ENCODE measurements around the gene CLDN4. TPM values are rescaled to one million over a fixed set of nuclear protein-coding genes. Genes with fewer than 3 reads are reported as not detected.
"Not testable (repeated sequence)": the region's sequence is repeated elsewhere in the genome, so short reads cannot be mapped to it uniquely, and the experiment has no call there.

The CLDN4 gene
- total RNA-seq, 1 experiment from 2014 or later = 32.0 TPM

DNA sequence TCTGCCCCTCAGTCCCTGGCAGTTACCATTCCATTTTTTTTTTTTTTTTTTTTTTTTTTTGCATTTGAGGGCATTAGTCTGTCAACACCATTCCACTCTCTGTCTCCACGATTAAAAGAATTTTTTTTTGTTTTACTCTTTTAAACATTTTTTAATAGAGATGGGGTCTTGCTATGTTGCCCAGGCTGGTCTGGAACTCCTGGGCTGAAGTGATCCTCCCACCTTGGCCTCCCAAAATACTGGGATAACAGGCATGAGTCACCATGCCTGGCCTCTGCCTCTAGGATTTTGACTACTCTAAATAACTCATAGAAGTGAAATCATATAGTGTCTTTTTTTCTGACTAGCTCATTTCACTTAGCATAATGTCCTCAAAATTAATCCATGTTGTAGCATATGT lies 44.2 kb upstream of the CLDN4 start:
- ChIA-PET CTCF (interaction anchor here (0.5 to 1.1 kb wide), 3 partner anchors 12 to 52 kb away, joined by 3 to 4 read pairs (median 4); no protein-coding TSS in a partner anchor), POLR2A (no interaction called here)
- H3K36me3 Mint-ChIP-seq = peaks cover 15% of the 10 kb centered on the region
- no peak overlapping the region for H3K27ac Mint-ChIP-seq
- ATAC-seq = no peak
- H3K4me1 Mint-ChIP-seq = no peaks in the 10 kb centered on the region
- TF ChIP-seq ZNF671 (CRISPR knock-in tag; IDR thresholded peaks at IDR 0.05) = no peak
- H3K27me3 Mint-ChIP-seq (ENCODE audit: low read depth) = no peaks in the 10 kb centered on the region; the same call in 1 of the 2 replicates
- H3K9me3 Mint-ChIP-seq = peaks cover 25% of the 10 kb centered on the region
- no peak overlapping the region for H3K4me3 Mint-ChIP-seq
- DNase-seq (ENCODE audit: low spot score) = no peak

DNA sequence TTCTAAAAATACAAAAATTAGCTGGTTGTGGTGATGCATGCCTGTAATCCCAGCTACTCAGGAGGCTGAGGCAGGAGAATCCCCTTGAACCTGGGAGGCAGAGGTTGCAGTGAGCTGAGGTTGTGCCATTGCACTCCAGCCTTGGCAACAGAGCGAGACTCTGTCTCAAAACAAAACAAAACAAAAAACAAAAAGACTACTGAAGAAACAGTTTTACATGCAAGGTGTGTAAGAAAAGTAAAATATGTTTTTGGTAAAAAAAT lies 43.1 kb upstream of the CLDN4 start:
- H3K4me3 Mint-ChIP-seq; H3K27me3 Mint-ChIP-seq (ENCODE audit: low read depth); H3K27ac Mint-ChIP-seq; POLR2A ChIA-PET; DNase-seq (ENCODE audit: low spot score); H3K4me1 Mint-ChIP-seq; ATAC-seq: not testable (repeated sequence)
- H3K36me3 Mint-ChIP-seq = peaks cover 15% of the 10 kb centered on the region
- peaks cover 23% of the 10 kb centered on the region for H3K9me3 Mint-ChIP-seq
- CTCF ChIA-PET = interaction anchor here (1.1 kb wide), 1 partner anchor 13 kb away, joined by 3 read pairs; no protein-coding TSS in a partner anchor

DNA sequence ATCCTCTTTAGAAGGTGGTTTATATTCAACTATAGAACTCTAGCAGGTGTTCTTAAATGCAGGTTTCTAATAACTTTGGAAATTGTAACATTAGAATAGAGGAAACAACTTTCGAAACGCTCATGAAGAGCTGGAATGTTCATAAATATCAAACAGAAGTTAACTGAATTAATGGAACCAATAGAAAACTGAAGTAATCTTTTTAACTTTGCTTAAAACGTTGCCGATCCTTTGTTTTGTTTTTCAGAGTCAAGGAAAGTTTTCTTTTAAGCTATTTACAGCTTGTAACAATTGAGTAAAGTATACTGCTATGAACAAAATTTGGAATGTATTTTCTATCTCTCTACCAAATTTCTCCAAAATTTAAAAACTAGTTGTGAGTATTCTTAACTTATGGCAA lies 41.7 kb upstream of the CLDN4 start:
- H3K4me1 Mint-ChIP-seq = no peaks in the 10 kb centered on the region
- ATAC-seq (no peak), DNase-seq (ENCODE audit: low spot score) (no peak)
- H3K27ac Mint-ChIP-seq = no peak overlapping the region
- no peaks in the 10 kb centered on the region; the same call in 1 of the 2 replicates for H3K27me3 Mint-ChIP-seq (ENCODE audit: low read depth)
- TF ChIP-seq FOXP1 (CRISPR knock-in tag; IDR thresholded peaks at IDR 0.05; ENCODE audit: borderline replicate concordance) (no peak), GTF2I (CRISPR knock-in tag; conservative IDR thresholded peaks at IDR 0.05) (no peak), NR2C2 (CRISPR knock-in tag; IDR thresholded peaks at IDR 0.05) (no peak), EMX1 (CRISPR knock-in tag; IDR thresholded peaks at IDR 0.05) (no peak), RORB (CRISPR knock-in tag; IDR thresholded peaks at IDR 0.05) (no peak), NFATC4 (CRISPR knock-in tag; IDR thresholded peaks at IDR 0.05) (no peak), IRF2 (CRISPR knock-in tag; IDR thresholded peaks at IDR 0.05; ENCODE audit: borderline replicate concordance, low read depth) (no peak), ZNF396 (CRISPR knock-in tag; IDR thresholded peaks at IDR 0.05; ENCODE audit: borderline replicate concordance) (no peak), MXD4 (CRISPR knock-in tag; IDR thresholded peaks at IDR 0.05; ENCODE audit: borderline replicate concordance) (no peak), FOXJ3 (CRISPR knock-in tag; IDR thresholded peaks at IDR 0.05; ENCODE audit: borderline replicate concordance) (no peak), FOXK1 (CRISPR knock-in tag; IDR thresholded peaks at IDR 0.05) (no peak), ZNF317 (CRISPR knock-in tag; IDR thresholded peaks at IDR 0.05; ENCODE audit: borderline replicate concordance, low read depth) (no peak)
- TF ChIP-seq, protein P1, sequence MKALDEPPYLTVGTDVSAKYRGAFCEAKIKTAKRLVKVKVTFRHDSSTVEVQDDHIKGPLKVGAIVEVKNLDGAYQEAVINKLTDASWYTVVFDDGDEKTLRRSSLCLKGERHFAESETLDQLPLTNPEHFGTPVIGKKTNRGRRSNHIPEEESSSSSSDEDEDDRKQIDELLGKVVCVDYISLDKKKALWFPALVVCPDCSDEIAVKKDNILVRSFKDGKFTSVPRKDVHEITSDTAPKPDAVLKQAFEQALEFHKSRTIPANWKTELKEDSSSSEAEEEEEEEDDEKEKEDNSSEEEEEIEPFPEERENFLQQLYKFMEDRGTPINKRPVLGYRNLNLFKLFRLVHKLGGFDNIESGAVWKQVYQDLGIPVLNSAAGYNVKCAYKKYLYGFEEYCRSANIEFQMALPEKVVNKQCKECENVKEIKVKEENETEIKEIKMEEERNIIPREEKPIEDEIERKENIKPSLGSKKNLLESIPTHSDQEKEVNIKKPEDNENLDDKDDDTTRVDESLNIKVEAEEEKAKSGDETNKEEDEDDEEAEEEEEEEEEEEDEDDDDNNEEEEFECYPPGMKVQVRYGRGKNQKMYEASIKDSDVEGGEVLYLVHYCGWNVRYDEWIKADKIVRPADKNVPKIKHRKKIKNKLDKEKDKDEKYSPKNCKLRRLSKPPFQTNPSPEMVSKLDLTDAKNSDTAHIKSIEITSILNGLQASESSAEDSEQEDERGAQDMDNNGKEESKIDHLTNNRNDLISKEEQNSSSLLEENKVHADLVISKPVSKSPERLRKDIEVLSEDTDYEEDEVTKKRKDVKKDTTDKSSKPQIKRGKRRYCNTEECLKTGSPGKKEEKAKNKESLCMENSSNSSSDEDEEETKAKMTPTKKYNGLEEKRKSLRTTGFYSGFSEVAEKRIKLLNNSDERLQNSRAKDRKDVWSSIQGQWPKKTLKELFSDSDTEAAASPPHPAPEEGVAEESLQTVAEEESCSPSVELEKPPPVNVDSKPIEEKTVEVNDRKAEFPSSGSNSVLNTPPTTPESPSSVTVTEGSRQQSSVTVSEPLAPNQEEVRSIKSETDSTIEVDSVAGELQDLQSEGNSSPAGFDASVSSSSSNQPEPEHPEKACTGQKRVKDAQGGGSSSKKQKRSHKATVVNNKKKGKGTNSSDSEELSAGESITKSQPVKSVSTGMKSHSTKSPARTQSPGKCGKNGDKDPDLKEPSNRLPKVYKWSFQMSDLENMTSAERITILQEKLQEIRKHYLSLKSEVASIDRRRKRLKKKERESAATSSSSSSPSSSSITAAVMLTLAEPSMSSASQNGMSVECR (CRISPR knock-in tag; IDR thresholded peaks at IDR 0.05; ENCODE audit: borderline replicate concordance) = no peak
- TF ChIP-seq, protein P2, sequence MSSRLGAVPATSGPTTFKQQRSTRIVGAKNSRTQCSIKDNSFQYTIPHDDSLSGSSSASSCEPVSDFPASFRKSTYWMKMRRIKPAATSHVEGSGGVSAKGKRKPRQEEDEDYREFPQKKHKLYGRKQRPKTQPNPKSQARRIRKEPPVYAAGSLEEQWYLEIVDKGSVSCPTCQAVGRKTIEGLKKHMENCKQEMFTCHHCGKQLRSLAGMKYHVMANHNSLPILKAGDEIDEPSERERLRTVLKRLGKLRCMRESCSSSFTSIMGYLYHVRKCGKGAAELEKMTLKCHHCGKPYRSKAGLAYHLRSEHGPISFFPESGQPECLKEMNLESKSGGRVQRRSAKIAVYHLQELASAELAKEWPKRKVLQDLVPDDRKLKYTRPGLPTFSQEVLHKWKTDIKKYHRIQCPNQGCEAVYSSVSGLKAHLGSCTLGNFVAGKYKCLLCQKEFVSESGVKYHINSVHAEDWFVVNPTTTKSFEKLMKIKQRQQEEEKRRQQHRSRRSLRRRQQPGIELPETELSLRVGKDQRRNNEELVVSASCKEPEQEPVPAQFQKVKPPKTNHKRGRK (CRISPR knock-in tag; IDR thresholded peaks at IDR 0.05; ENCODE audit: borderline replicate concordance) = no peak
- TF ChIP-seq, protein P3, sequence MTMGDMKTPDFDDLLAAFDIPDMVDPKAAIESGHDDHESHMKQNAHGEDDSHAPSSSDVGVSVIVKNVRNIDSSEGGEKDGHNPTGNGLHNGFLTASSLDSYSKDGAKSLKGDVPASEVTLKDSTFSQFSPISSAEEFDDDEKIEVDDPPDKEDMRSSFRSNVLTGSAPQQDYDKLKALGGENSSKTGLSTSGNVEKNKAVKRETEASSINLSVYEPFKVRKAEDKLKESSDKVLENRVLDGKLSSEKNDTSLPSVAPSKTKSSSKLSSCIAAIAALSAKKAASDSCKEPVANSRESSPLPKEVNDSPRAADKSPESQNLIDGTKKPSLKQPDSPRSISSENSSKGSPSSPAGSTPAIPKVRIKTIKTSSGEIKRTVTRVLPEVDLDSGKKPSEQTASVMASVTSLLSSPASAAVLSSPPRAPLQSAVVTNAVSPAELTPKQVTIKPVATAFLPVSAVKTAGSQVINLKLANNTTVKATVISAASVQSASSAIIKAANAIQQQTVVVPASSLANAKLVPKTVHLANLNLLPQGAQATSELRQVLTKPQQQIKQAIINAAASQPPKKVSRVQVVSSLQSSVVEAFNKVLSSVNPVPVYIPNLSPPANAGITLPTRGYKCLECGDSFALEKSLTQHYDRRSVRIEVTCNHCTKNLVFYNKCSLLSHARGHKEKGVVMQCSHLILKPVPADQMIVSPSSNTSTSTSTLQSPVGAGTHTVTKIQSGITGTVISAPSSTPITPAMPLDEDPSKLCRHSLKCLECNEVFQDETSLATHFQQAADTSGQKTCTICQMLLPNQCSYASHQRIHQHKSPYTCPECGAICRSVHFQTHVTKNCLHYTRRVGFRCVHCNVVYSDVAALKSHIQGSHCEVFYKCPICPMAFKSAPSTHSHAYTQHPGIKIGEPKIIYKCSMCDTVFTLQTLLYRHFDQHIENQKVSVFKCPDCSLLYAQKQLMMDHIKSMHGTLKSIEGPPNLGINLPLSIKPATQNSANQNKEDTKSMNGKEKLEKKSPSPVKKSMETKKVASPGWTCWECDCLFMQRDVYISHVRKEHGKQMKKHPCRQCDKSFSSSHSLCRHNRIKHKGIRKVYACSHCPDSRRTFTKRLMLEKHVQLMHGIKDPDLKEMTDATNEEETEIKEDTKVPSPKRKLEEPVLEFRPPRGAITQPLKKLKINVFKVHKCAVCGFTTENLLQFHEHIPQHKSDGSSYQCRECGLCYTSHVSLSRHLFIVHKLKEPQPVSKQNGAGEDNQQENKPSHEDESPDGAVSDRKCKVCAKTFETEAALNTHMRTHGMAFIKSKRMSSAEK (CRISPR knock-in tag; IDR thresholded peaks at IDR 0.05; ENCODE audit: borderline replicate concordance) = no peak
- TF ChIP-seq, protein P4, sequence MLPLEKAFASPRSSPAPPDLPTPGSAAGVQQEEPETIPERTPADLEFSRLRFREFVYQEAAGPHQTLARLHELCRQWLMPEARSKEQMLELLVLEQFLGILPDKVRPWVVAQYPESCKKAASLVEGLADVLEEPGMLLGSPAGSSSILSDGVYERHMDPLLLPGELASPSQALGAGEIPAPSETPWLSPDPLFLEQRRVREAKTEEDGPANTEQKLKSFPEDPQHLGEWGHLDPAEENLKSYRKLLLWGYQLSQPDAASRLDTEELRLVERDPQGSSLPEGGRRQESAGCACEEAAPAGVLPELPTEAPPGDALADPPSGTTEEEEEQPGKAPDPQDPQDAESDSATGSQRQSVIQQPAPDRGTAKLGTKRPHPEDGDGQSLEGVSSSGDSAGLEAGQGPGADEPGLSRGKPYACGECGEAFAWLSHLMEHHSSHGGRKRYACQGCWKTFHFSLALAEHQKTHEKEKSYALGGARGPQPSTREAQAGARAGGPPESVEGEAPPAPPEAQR (CRISPR knock-in tag; IDR thresholded peaks at IDR 0.05) = no peak
- TF ChIP-seq, protein P5, sequence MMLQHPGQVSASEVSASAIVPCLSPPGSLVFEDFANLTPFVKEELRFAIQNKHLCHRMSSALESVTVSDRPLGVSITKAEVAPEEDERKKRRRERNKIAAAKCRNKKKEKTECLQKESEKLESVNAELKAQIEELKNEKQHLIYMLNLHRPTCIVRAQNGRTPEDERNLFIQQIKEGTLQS (CRISPR knock-in tag; conservative IDR thresholded peaks at IDR 0.05) = no peak
- TF ChIP-seq, protein P6, sequence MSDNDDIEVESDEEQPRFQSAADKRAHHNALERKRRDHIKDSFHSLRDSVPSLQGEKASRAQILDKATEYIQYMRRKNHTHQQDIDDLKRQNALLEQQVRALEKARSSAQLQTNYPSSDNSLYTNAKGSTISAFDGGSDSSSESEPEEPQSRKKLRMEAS (CRISPR knock-in tag; IDR thresholded peaks at IDR 0.05) = no peak
- H3K4me3 Mint-ChIP-seq = no peak overlapping the region
- peaks cover 26% of the 10 kb centered on the region for H3K9me3 Mint-ChIP-seq
- ChIA-PET CTCF (no interaction called here), POLR2A (no interaction called here)
- H3K36me3 Mint-ChIP-seq = peaks cover 15% of the 10 kb centered on the region
